Measurements from ENCODE around the gene DBNL.
A peak's percentile ranks its signal among the peaks of the same experiment; 100 is the strongest.

The DBNL gene

DNA sequence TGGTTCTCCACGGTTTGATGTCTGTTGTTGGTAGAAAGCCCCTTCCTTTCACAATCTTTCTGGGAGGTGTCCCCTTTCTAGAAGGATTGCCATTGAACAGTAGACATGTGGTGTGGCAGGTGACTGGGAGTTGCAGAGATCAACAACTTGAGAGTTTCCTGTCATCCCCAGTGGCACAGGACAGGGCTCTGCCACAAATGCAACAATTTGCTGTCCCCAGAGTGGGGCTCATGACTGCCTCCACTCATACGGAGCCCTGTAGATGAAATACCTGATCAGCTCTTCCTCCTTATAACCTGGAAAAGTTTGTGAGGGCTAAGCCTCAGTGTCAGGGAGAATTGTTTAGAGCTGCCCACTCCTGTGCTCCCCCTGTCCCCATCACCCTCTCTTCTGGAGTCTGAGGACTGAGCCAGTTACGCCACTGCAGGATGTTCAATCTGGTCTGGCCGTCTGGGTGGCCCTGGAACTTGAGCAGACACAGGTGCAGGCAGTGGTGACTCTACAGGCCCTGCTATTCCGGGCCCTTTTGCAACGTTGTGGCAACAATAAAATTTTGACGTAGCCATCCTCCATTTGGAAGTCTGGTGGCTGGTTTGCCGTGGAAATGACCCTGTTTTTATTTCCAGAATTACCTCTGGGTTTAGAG lies 6.5 kb downstream of the DBNL start:
- H3K27ac Mint-ChIP-seq = no peak overlapping the region
- peaks cover 69% of the 10 kb centered on the region for H3K4me1 Mint-ChIP-seq (ENCODE audit: low read depth)

DNA sequence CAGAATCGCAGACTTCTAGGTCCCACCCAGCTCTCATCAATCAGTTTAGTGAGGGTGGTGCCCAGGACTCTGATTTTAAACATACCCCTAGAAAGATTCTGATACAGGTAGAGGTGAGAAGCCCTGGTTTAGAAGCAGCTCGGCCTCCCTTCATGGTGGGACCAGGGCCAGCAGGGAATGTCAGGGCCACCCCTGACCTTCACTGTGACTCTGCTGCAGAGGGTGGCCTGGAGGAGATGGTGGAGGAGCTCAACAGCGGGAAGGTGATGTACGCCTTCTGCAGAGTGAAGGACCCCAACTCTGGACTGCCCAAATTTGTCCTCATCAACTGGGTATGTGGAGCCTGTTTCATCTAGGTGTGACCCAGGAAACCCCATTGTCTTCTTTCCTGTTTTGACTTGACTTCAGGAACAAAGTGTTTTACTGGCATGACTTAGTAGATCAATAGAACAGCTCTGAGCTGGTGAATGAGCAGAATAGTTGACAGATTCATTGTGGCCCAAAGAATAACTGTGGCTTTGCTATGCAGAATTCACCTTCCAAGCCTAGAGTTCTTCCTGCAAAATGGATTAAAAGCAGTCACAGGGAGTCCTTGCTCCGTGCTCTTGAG lies 7.2 kb downstream of the DBNL start:
- peaks cover 100% of the 10 kb centered on the region for H3K36me3 Mint-ChIP-seq (ENCODE audit: low read depth)
- H3K4me1 Mint-ChIP-seq (ENCODE audit: low read depth) = peaks cover 63% of the 10 kb centered on the region
- no peak overlapping the region for H3K27ac Mint-ChIP-seq
- no peaks in the 10 kb centered on the region for H3K27me3 Mint-ChIP-seq
- H3K9me3 Mint-ChIP-seq = no peaks in the 10 kb centered on the region
- H3K4me3 Mint-ChIP-seq = no peak overlapping the region
- intact Hi-C loops (cut with micrococcal nuclease) = no loop called here

More for the DNA sequence above, 6.5 kb downstream of the DBNL start:
- intact Hi-C loops (cut with micrococcal nuclease) = no loop called here
- Mint-ChIP-seq H3K36me3 (ENCODE audit: low read depth) (peaks cover 100% of the 10 kb centered on the region), H3K9me3 (no peaks in the 10 kb centered on the region), H3K27me3 (no peaks in the 10 kb centered on the region), H3K4me3 (no peak overlapping the region)

GRCh38 chr7:44052771-44053365 lies 8.4 kb downstream of the DBNL start:
- peaks cover 100% of the 10 kb centered on the region for H3K36me3 Mint-ChIP-seq (ENCODE audit: low read depth)
- no peaks in the 10 kb centered on the region for H3K9me3 Mint-ChIP-seq
- peaks cover 54% of the 10 kb centered on the region for H3K4me1 Mint-ChIP-seq (ENCODE audit: low read depth)
- no peaks in the 10 kb centered on the region for H3K27me3 Mint-ChIP-seq
- intact Hi-C loops (cut with micrococcal nuclease) = no loop called here
- no peak overlapping the region for H3K27ac Mint-ChIP-seq
- no peak overlapping the region for H3K4me3 Mint-ChIP-seq

GRCh38 chr7:44056681-44057080 lies 12.2 kb downstream of the DBNL start:
- Mint-ChIP-seq H3K27me3 (no peaks in the 10 kb centered on the region), H3K9me3 (no peaks in the 10 kb centered on the region), H3K27ac (no peak overlapping the region), H3K36me3 (ENCODE audit: low read depth) (peaks cover 100% of the 10 kb centered on the region), H3K4me1 (ENCODE audit: low read depth) (peaks cover 39% of the 10 kb centered on the region), H3K4me3 (no peak overlapping the region)
- intact Hi-C loops (cut with micrococcal nuclease) = no loop called here

DNA sequence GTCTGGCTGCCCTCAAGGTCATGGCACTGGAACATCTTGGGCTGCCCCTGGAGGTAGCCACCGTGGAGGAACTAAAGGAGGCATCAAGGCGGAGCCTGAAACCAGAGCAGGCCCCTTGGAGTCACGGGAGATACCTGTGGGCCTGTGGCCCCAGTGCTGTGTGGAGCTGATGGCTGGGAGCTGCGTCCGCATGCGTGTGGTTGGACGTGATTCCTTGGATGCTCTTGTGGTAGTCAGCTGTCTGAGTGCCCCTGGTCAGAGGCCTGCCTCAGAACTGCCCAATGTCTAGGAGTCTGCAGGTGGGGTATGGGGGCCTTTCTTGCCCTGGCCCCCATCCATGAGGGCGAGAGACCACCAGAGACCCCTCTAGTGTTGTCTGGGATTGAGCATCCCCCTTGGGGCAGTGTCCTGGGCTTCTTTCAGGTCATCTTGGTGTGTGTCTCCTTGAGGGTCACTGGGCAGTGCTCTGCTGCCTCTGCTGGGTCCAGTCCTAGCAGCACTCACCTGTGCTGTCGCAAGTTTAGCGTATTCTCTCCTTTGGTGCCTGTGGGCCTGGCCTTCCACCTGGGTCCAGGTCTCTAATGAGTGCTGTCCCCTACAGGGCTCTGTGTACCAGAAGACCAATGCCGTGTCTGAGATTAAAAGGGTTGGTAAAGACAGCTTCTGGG lies 12.8 kb downstream of the DBNL start:
- Mint-ChIP-seq H3K27ac (no peak overlapping the region), H3K36me3 (ENCODE audit: low read depth) (peaks cover 100% of the 10 kb centered on the region), H3K9me3 (no peaks in the 10 kb centered on the region)

DNA sequence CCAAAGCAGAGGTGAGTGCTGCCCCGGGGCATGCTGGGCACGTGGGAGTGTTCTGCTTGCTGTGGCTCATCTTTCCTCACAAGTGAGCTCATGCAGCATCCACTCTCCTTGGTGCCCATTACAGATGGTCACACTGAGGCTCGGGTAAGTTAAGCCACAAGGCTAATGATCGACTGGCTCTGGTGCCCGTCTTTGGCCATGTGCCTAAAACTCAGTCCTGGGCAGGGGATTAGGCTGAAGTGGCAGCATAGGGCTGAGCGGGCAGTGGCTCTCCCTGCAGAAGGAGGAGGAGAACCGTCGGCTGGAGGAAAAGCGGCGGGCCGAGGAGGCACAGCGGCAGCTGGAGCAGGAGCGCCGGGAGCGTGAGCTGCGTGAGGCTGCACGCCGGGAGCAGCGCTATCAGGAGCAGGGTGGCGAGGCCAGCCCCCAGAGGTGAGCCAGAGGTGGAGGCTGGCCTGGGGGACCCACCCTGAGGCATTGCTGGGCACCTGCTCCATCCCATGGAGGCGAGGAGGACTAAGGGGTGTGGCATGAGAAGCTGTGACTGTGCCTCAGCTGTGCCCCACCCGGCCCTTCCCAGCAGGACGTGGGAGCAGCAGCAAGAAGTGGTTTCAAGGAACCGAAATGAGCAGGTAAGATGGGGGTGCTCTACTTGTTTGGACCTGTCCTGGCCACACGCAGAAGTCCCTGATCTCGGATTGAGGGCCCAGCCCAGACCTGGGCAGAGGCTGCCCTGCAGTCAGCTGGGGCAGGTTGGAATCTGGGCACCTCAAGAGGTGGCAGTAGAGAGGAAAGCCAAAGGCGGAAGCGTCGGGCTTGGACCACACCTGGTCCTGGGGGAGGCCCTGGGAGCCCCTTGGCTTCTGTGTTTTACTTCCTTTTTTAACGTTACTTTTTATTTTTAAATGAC lies 13.6 kb downstream of the DBNL start:
- Mint-ChIP-seq H3K4me1 (ENCODE audit: low read depth) (peaks cover 27% of the 10 kb centered on the region), H3K4me3 (no peak overlapping the region), H3K27me3 (no peaks in the 10 kb centered on the region), H3K9me3 (no peaks in the 10 kb centered on the region), H3K36me3 (ENCODE audit: low read depth) (peaks cover 100% of the 10 kb centered on the region), H3K27ac (peak overlapping the region; percentile 40)
- intact Hi-C loops (cut with micrococcal nuclease) = no loop called here

More for the DNA sequence above, 12.8 kb downstream of the DBNL start:
- H3K4me3 Mint-ChIP-seq = no peak overlapping the region
- peaks cover 34% of the 10 kb centered on the region for H3K4me1 Mint-ChIP-seq (ENCODE audit: low read depth)
- no peaks in the 10 kb centered on the region for H3K27me3 Mint-ChIP-seq
- intact Hi-C loops (cut with micrococcal nuclease) = no loop called here

DNA sequence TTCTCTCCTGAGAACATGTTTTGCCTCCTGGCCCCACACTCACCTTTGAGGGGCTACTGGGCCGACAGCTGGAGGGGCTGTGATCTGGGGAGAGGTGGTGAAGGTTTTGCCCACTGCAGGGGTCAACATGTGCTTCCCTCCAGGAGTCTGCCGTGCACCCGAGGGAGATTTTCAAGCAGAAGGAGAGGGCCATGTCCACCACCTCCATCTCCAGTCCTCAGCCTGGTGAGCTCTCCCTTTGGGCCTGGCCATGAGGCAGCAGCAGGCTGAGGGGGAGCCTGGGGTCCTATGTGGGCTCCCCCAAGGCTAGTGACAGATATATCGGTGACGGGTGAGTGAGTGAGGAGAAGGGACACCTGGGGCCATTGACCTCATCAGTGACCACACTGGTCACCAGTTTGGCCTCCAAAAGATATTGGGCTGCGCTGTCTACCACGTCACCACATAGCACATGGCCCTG lies 14.3 kb downstream of the DBNL start:
- Mint-ChIP-seq H3K4me3 (no peak overlapping the region), H3K27me3 (no peaks in the 10 kb centered on the region), H3K27ac (peak overlapping the region; percentile 40), H3K4me1 (ENCODE audit: low read depth) (peaks cover 30% of the 10 kb centered on the region), H3K36me3 (ENCODE audit: low read depth) (peaks cover 98% of the 10 kb centered on the region), H3K9me3 (no peaks in the 10 kb centered on the region)
- intact Hi-C loops (cut with micrococcal nuclease) = no loop called here

- H3K27ac Mint-ChIP-seq = no peak overlapping the region
- no peaks in the 10 kb centered on the region for H3K9me3 Mint-ChIP-seq
- no peak overlapping the region for H3K4me3 Mint-ChIP-seq
- H3K36me3 Mint-ChIP-seq (ENCODE audit: low read depth) = peaks cover 91% of the 10 kb centered on the region
- H3K4me1 Mint-ChIP-seq (ENCODE audit: low read depth) = peaks cover 37% of the 10 kb centered on the region
- intact Hi-C loops (cut with micrococcal nuclease) = no loop called here
- H3K27me3 Mint-ChIP-seq = no peaks in the 10 kb centered on the region
Measured at GRCh38 chr7:44059219-44060090, 15.0 kb downstream of the DBNL start.

DNA sequence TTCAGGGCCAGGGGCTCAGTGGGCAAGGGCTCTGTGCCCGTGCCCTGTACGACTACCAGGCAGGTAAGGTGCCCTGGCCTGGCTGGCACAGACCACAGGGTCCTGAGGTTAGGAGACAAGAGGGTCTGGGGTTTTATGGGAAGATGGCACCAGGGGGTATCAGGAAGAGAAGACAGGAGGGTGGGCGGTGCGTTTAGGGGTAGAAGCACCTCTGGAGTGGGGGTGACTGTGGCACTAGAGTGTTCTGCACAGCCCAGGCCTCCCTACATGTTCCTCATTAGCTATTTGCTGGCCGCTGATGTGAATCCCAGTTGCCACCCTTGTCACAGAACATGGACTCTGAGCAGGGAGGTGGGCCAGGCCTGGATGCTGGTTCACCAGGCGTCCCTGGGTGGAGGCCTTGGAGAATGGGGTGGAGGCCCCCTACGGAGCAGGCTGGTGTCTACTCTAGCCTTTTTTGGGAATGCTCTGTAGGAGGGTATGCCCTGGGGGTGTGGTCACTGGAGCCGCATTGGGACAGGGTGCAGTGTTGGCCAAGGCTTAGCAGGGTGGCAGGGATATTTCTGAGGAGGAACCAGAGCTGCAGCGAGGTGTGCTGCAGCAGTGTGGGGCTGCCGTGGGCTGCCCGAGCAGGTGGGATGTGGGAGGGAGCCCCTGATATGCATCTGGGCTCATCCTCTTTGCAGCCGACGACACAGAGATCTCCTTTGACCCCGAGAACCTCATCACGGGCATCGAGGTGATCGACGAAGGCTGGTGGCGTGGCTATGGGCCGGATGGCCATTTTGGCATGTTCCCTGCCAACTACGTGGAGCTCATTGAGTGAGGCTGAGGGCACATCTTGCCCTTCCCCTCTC lies 15.8 kb downstream of the DBNL start:
- H3K27me3 Mint-ChIP-seq = peaks cover 1% of the 10 kb centered on the region
- peaks cover 83% of the 10 kb centered on the region for H3K36me3 Mint-ChIP-seq (ENCODE audit: low read depth)
- intact Hi-C loops (cut with micrococcal nuclease) = no loop called here
- no peak overlapping the region for H3K4me3 Mint-ChIP-seq
- no peaks in the 10 kb centered on the region for H3K9me3 Mint-ChIP-seq
- H3K4me1 Mint-ChIP-seq (ENCODE audit: low read depth) = peaks cover 42% of the 10 kb centered on the region
- no peak overlapping the region for H3K27ac Mint-ChIP-seq

GRCh38 chr7:44060948-44061644 lies 16.6 kb downstream of the DBNL start:
- H3K9me3 Mint-ChIP-seq = no peaks in the 10 kb centered on the region
- H3K4me1 Mint-ChIP-seq (ENCODE audit: low read depth) = peaks cover 50% of the 10 kb centered on the region
- H3K27me3 Mint-ChIP-seq = peaks cover 3% of the 10 kb centered on the region
- H3K4me3 Mint-ChIP-seq = no peak overlapping the region
- intact Hi-C loops (cut with micrococcal nuclease) = no loop called here
- H3K36me3 Mint-ChIP-seq (ENCODE audit: low read depth) = peaks cover 75% of the 10 kb centered on the region
- no peak overlapping the region for H3K27ac Mint-ChIP-seq

DNA sequence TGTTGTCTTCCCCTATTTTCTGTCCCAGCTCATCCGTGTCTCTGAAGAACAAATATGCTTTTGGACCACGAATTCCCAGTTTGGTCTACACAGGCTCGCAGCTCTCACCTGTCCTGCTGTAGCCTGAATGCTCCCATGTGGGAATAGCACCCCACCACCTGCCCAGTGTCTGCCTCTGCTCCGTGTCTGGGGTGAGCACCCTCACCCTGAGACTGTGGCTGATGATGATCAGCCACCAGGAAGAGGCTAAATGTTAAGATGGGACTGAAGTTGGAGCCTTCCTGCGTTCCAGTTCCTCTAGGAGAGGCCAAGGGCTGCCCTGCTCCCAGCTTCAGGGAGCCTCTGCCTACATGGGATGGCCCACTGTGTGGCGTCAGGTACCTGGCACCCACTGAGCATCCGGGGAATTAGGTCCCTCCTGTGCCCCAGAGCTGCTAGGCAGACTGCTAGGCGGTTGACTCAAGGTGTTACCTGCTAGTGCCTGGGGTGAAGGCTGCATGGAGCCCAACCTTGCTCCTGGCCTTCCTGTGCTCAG lies 17.2 kb downstream of the DBNL start:
- no peak overlapping the region for H3K27ac Mint-ChIP-seq
- H3K4me3 Mint-ChIP-seq = no peak overlapping the region
- peaks cover 53% of the 10 kb centered on the region for H3K4me1 Mint-ChIP-seq (ENCODE audit: low read depth)
- peaks cover 4% of the 10 kb centered on the region for H3K27me3 Mint-ChIP-seq
- H3K36me3 Mint-ChIP-seq (ENCODE audit: low read depth) = peaks cover 69% of the 10 kb centered on the region
- no peaks in the 10 kb centered on the region for H3K9me3 Mint-ChIP-seq
- intact Hi-C loops (cut with micrococcal nuclease) = no loop called here

All from dendritic cell treated with granulocyte-macrophage colony-stimulating factor and Interleukin-4, amounts not matched to agents 40 ng/mL and 50 ng/mL, for 4 days (primary cell).